Prostate gland (tissue), 2 donors: ENCODE measurements around the gene ITGBL1.

Source experiments
- POLR2AphosphoS5 ChIP-seq: sonication (generic); formaldehyde crosslinking; IDR thresholded peaks from one replicate; pipeline ENCODE4 v1.6.1; 2017; ENCODE audit warnings: antibody characterized with exemption
- TF ChIP-seq, protein P1 (sequence below), 4 experiments: fragments of 200-600 bp in 2 of 4; fragments of 450-650 bp in 2 of 4; sonication (generic) in 2 of 4; IDR thresholded peaks; 1 replicate in 3 of 4; 2 replicates in 1 of 4; pipeline ENCODE4 v1.5.1; 2016 to 2019; ENCODE audit warnings: antibody characterized with exemption in 4 of 4, mild to moderate bottlenecking in 2 of 4, moderate library complexity in 2 of 4

DNA sequence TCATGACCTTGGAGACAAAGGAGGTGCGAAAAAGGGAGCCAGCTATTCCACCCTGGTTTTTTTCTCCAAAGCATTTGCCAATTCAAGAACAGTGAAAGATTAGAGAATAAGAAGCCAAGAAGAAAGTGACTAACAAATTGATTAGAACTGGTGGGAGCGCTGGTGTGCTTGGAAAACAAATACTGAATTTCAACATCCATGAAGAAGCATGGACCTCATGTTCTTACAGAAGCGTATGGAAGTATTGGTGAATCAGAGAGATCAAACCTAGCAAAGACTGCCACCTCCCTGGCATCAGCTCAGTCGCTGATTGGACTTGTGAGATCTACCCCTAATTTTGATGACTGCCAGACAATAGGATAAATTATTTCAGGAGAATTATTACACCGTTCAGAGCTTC, 195.3 kb downstream of the ITGBL1 start:
- TF ChIP-seq POLR2AphosphoS5, result no peak
- TF ChIP-seq, protein P1, sequence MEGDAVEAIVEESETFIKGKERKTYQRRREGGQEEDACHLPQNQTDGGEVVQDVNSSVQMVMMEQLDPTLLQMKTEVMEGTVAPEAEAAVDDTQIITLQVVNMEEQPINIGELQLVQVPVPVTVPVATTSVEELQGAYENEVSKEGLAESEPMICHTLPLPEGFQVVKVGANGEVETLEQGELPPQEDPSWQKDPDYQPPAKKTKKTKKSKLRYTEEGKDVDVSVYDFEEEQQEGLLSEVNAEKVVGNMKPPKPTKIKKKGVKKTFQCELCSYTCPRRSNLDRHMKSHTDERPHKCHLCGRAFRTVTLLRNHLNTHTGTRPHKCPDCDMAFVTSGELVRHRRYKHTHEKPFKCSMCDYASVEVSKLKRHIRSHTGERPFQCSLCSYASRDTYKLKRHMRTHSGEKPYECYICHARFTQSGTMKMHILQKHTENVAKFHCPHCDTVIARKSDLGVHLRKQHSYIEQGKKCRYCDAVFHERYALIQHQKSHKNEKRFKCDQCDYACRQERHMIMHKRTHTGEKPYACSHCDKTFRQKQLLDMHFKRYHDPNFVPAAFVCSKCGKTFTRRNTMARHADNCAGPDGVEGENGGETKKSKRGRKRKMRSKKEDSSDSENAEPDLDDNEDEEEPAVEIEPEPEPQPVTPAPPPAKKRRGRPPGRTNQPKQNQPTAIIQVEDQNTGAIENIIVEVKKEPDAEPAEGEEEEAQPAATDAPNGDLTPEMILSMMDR (IDR thresholded peaks at IDR 0.05), result no peak
